HG02981 (cell line): ENCODE measurements around the gene ZNF598.

Source experiments
- ATAC-seq: cut with Tn5 transposase; IDR thresholded peaks from one replicate; pipeline ENCODE4 v1.9.1; 2021; ENCODE audit warnings: mild to moderate bottlenecking, moderate library complexity; ENCODE audit not compliant: unreplicated experiment

The ZNF598 gene

GRCh38 chr16:2008009-2008526 lies 1.6 kb downstream of the ZNF598 start:
- no peak for ATAC-seq

- no peak for ATAC-seq
Observed at GRCh38 chr16:2007081-2007836, 2.4 kb downstream of the ZNF598 start.

GRCh38 chr16:2006317-2006716 lies 3.3 kb downstream of the ZNF598 start:
- no peak for ATAC-seq

GRCh38 chr16:2005646-2006045 lies 4.0 kb downstream of the ZNF598 start:
- no peak for ATAC-seq

- no peak for ATAC-seq
Observed at GRCh38 chr16:2004795-2005517, 4.7 kb downstream of the ZNF598 start.

GRCh38 chr16:2003827-2004641 lies 5.6 kb downstream of the ZNF598 start:
- ATAC-seq, result peak; percentile 64

GRCh38 chr16:2003231-2003826 lies 6.3 kb downstream of the ZNF598 start:
- ATAC-seq, result no peak

GRCh38 chr16:2002406-2003230 lies 7.0 kb downstream of the ZNF598 start:
- no peak for ATAC-seq

- no peak for ATAC-seq
Observed at GRCh38 chr16:2001456-2002355, 7.9 kb downstream of the ZNF598 start.

- ATAC-seq, result no peak
Observed at GRCh38 chr16:2001035-2001434, 8.6 kb downstream of the ZNF598 start.

GRCh38 chr16:1999866-2000514 lies 9.6 kb downstream of the ZNF598 start:
- no peak for ATAC-seq

GRCh38 chr16:1998852-1999801 lies 10.5 kb downstream of the ZNF598 start:
- no peak for ATAC-seq

- ATAC-seq, result no peak
Observed at GRCh38 chr16:1998360-1998835, 11.2 kb downstream of the ZNF598 start.

- no peak for ATAC-seq
Observed at GRCh38 chr16:1997494-1998359, 11.9 kb downstream of the ZNF598 start.

GRCh38 chr16:1993731-1994131 lies 15.9 kb downstream of the ZNF598 start:
- ATAC-seq, result no peak

GRCh38 chr16:1992704-1993317 lies 16.8 kb downstream of the ZNF598 start:
- no peak for ATAC-seq
